Esophagus muscularis mucosa (tissue), 4 donors: Measurements from ENCODE around the gene TMEM250. TPM values are rescaled to one million over a fixed set of nuclear protein-coding genes. Genes with fewer than 3 reads are reported as not detected.

Experiments
- DNase-seq: peaks from one replicate; pipeline ENCODE4 v3.0.0-alpha.2; 2017; ENCODE audit errors: extremely low spot score
- H3K27ac ChIP-seq, 4 donors: fragments of 200-600 bp; sonication (generic); replicated peaks in 1 of 4; 1 replicate in 3 of 4; 2 replicates in 1 of 4; pipeline ENCODE4 v1.5.1; 2016 to 2019; ENCODE audit warnings: mild to moderate bottlenecking in 1 of 4
- H3K27me3 ChIP-seq, 4 donors: fragments of 200-600 bp; sonication (generic); one replicate each; pipeline versions ENCODE4 v1.5.1 to v1.6.0; 2016 to 2019
- H3K36me3 ChIP-seq, 4 donors: fragments of 200-600 bp; sonication (generic); one replicate each; pipeline ENCODE4 v1.5.1; 2016 to 2019
- H3K4me1 ChIP-seq, 4 donors: fragments of 200-600 bp; sonication (generic); one replicate each; pipeline ENCODE4 v1.5.1; 2016 to 2019
- H3K4me3 ChIP-seq, 4 donors: fragments of 200-600 bp; sonication (generic); 1 replicate in 2 of 4; 2 replicates in 2 of 4; pipeline ENCODE4 v1.5.1; 2016 to 2019; ENCODE audit warnings: mild to moderate bottlenecking in 4 of 4, moderate library complexity in 1 of 4
- H3K9me3 ChIP-seq, 4 donors: fragments of 200-600 bp; sonication (generic); 1 replicate in 3 of 4; 2 replicates in 1 of 4; pipeline ENCODE4 v1.5.1; 2016 to 2019
- CTCF ChIP-seq, 3 experiments: fragments of 200-600 bp in 2 of 3; fragments of 450-650 bp in 1 of 3; sonication (generic) in 2 of 3; IDR thresholded peaks; one replicate each; pipeline ENCODE4 v1.5.1; 2017 to 2019; ENCODE audit warnings: antibody characterized with exemption in 3 of 3, mild to moderate bottlenecking in 2 of 3, moderate library complexity in 1 of 3
- EP300 ChIP-seq: sonication (generic); formaldehyde crosslinking; IDR thresholded peaks from one replicate; pipeline ENCODE4 v1.6.1; 2017; ENCODE audit warnings: antibody characterized with exemption
- POLR2A ChIP-seq: fragments of 450-650 bp; IDR thresholded peaks from one replicate; pipeline ENCODE4 v1.6.1; 2017; ENCODE audit warnings: antibody characterized with exemption, moderate library complexity, mild to moderate bottlenecking, low read depth
- POLR2AphosphoS5 ChIP-seq, 2 donors: sonication (generic); formaldehyde crosslinking; IDR thresholded peaks; one replicate each; pipeline ENCODE4 v1.6.1; 2017; ENCODE audit warnings: antibody characterized with exemption in 2 of 2
- WGBS: methylation state at CpG from one replicate; pipeline ENCODE4 v1.1.5; 2018; 5-methylcytosine and 5-hydroxymethylcytosine counted together
- intact Hi-C: fragments of 100-400 bp; cut with DNase I; formaldehyde crosslinking; loops from one replicate; pipeline ENCODE4 v1.15.1; 2023
- total RNA-seq, 4 donors: library from RNA; depleted of rRNA; stranded (reverse); fragments of >200 nt; gene quantifications; one replicate each; pipeline versions ENCODE4 v1.1.0 to v1.2.1, GENCODE V29; 2016

The TMEM250 gene
- total RNA-seq, 4 donors from 2014 or later: 33.6 to 77.6 (median 59.4) TPM

GRCh38 chr9:136082496-136083361, 35.9 kb downstream of the TMEM250 start:
- intact Hi-C loops: no loop called here
- DNase-seq: no peak
- no peaks in the 10 kb centered on the region for H3K27me3 ChIP-seq
- H3K27ac ChIP-seq: peak overlapping the region; percentile 63 to 81 (median 72)
- no peak overlapping the region for H3K4me3 ChIP-seq
- H3K9me3 ChIP-seq: no peaks in the 10 kb centered on the region
- no peak for TF ChIP-seq EP300
- TF ChIP-seq POLR2A: no peak
- no peak for TF ChIP-seq POLR2AphosphoS5 (IDR thresholded peaks at IDR 0.05)
- TF ChIP-seq CTCF (IDR thresholded peaks at IDR 0.05): no peak
- peaks cover 80 to 100% (median 100%) of the 10 kb centered on the region in 4 donors for H3K4me1 ChIP-seq
- WGBS: 72% methylated on average over 27 of the region's 34 CpGs
- peaks cover 0 to 23% (median 7%) of the 10 kb centered on the region in 4 donors for H3K36me3 ChIP-seq

- no peak for DNase-seq
- TF ChIP-seq POLR2A (no peak), CTCF (IDR thresholded peaks at IDR 0.05) (no peak), EP300 (no peak), POLR2AphosphoS5 (IDR thresholded peaks at IDR 0.05) (no peak)
- intact Hi-C loops: no loop called here
- Histone ChIP-seq H3K27me3 (no peaks in the 10 kb centered on the region), H3K9me3 (no peaks in the 10 kb centered on the region), H3K4me3 (peak overlapping the region in 2 of 4 donors; percentile 15 to 29), H3K4me1 (peaks cover 76 to 100% (median 100%) of the 10 kb centered on the region in 4 donors), H3K27ac (peak overlapping the region; percentile 63 to 81 (median 72)), H3K36me3 (peaks cover 0 to 23% (median 7%) of the 10 kb centered on the region in 4 donors)
- WGBS: 87% methylated on average over 7 of the region's 24 CpGs
These were observed 36.7 kb downstream of the TMEM250 start for GRCh38 chr9:136081826-136082495.

GRCh38 chr9:136081113-136081825, 37.4 kb downstream of the TMEM250 start:
- peaks cover 69 to 100% (median 99%) of the 10 kb centered on the region in 4 donors for H3K4me1 ChIP-seq
- H3K4me3 ChIP-seq: peak overlapping the region in 2 of 4 donors; percentile 15 to 29
- 73% methylated on average over 6 of the region's 27 CpGs for WGBS
- H3K27ac ChIP-seq: peak overlapping the region; percentile 63 to 81 (median 72)
- TF ChIP-seq POLR2A (no peak), POLR2AphosphoS5 (IDR thresholded peaks at IDR 0.05) (peak in 1 of 2 donors; percentile 57)
- H3K36me3 ChIP-seq: peaks cover 0 to 23% (median 8%) of the 10 kb centered on the region in 4 donors
- no peak for DNase-seq
- H3K9me3 ChIP-seq: no peaks in the 10 kb centered on the region
- H3K27me3 ChIP-seq: no peaks in the 10 kb centered on the region
- intact Hi-C loops: no loop called here

DNA sequence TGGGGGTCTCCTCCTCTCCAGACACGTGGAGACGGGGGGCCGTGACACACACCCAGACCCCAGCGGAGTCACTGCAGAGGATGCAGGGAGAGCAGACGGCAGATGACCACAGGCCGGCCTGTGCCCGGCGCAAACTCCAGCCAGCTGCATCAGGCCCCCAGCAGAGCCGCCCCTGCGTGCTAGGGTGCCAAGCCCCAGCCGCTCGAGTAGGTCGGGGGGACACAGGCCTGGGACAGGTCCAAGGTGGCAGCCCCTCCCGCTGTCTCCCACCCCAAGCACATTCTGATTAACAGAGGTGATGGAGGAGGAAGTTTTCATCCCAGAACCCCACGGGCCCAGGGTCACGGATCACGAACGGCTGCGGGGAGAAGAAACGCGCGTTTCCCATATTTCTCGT, 38.0 kb downstream of the TMEM250 start:
- 82% methylated on average over 16 of the region's 23 CpGs for WGBS
- Histone ChIP-seq H3K9me3 (no peaks in the 10 kb centered on the region), H3K36me3 (peaks cover 0 to 26% (median 9%) of the 10 kb centered on the region in 4 donors), H3K4me3 (no peak overlapping the region), H3K4me1 (peaks cover 63 to 100% (median 99%) of the 10 kb centered on the region in 4 donors), H3K27ac (peak overlapping the region; percentile 63 to 81 (median 72)), H3K27me3 (no peaks in the 10 kb centered on the region)
- no peak for DNase-seq
- TF ChIP-seq POLR2AphosphoS5 (IDR thresholded peaks at IDR 0.05) (no peak), CTCF (IDR thresholded peaks at IDR 0.05) (no peak), EP300 (no peak)
- intact Hi-C loops: no loop called here
